A549 (cell line): Measurements from ENCODE around the gene KCNAB1. TPM values are rescaled to one million over a fixed set of nuclear protein-coding genes. Genes with fewer than 3 reads are reported as not detected.

Source experiments
- ATAC-seq, 2 experiments: fragments of 200-7000 bp in 1 of 2; fragments of >200 bp in 1 of 2; cut with Nextera tagmentation in 1 of 2; cut with Tn5 transposase in 1 of 2; 3 replicates each; pipeline versions ENCODE4 v1.8.0 to v1.9.1; 2018 to 2020; ENCODE audit warnings: mild to moderate bottlenecking in 1 of 2, moderate library complexity in 1 of 2
- CTCF ChIA-PET: fragments of 300-600 bp; sonication (Branson Sonifier 250); formaldehyde crosslinking; extraction: SDS; loops from one replicate; lab custom pipeline; 2021; ENCODE audit warnings: antibody characterized with exemption, inconsistent platforms; lab: Yijun Ruan, JAX
- POLR2A ChIA-PET: fragments of 350-600 bp; formaldehyde crosslinking; extraction: SDS; loops from one replicate; lab custom pipeline; 2021; ENCODE audit warnings: antibody characterized with exemption, inconsistent platforms; lab: Yijun Ruan, JAX
- DNase-seq, 2 experiments: peaks; one replicate each; pipeline versions ENCODE4 v3.0.0 to v3.0.0-alpha.2; 2011 to 2016; ENCODE audit warnings: low read depth in 1 of 2, low spot score in 1 of 2
- FAIRE-seq: peaks from 2 replicates; lab custom pipeline; 2011; peaks lifted over from hg19 to GRCh38; lab: Jason Lieb, UNC
- H3K27ac ChIP-seq, 2 experiments: fragments of >200 bp; sonication (Bioruptor Twin); formaldehyde crosslinking; 3 replicates each; pipeline ENCODE4 v1.5.1; 2016 to 2017
- H3K4me1 ChIP-seq: fragments of >200 bp; sonication (Bioruptor Twin); formaldehyde crosslinking; 3 replicates; pipeline ENCODE4 v1.6.1; 2016
- H3K4me2 ChIP-seq: fragments of >200 bp; sonication (Bioruptor Twin); formaldehyde crosslinking; 3 replicates; pipeline ENCODE4 v1.6.1; 2016
- H3K4me3 ChIP-seq: fragments of >200 bp; sonication (Bioruptor Twin); formaldehyde crosslinking; 3 replicates; pipeline ENCODE4 v1.5.1; 2016
- H3K9me3 ChIP-seq: fragments of >200 bp; sonication (Bioruptor Twin); formaldehyde crosslinking; 3 replicates; pipeline ENCODE4 v1.6.1; 2016
- CBX8 ChIP-seq: fragments of 200-600 bp; sonication (generic); IDR thresholded peaks from 2 replicates; pipeline ENCODE4 v1.6.1; 2016
- CHD2 ChIP-seq: fragments of 150-350 bp; IDR thresholded peaks from 2 replicates; pipeline ENCODE4 v1.6.1; 2014; ENCODE audit warnings: low read length; ENCODE audit not compliant: partially characterized antibody
- CHD4 ChIP-seq: fragments of 200-600 bp; sonication (generic); IDR thresholded peaks from 2 replicates; pipeline ENCODE4 v1.6.1; 2016; ENCODE audit warnings: antibody characterized with exemption, mild to moderate bottlenecking, borderline replicate concordance
- EHMT2 ChIP-seq: fragments of 200-600 bp; sonication (generic); IDR thresholded peaks from 2 replicates; pipeline ENCODE4 v1.6.1; 2016; ENCODE audit warnings: antibody characterized with exemption, low read depth, mild to moderate bottlenecking, moderate library complexity
- EP300 ChIP-seq, 2 experiments: fragments of >200 bp; sonication (Bioruptor Twin); formaldehyde crosslinking; IDR thresholded peaks; 2 replicates in 1 of 2; 3 replicates in 1 of 2; pipeline ENCODE4 v1.6.1; 2016 to 2017
- HEYL ChIP-seq: fragments of 250-450 bp; sonication (Bioruptor Pico); IDR thresholded peaks from 2 replicates; pipeline ENCODE4 v1.8.0; 2021; ENCODE audit warnings: mild to moderate bottlenecking, moderate library complexity
- HOXB13 ChIP-seq: fragments of 250-450 bp; sonication (Bioruptor Pico); IDR thresholded peaks from 2 replicates; pipeline ENCODE4 v1.5.0; 2020; ENCODE audit warnings: low read depth, mild to moderate bottlenecking, moderate library complexity
- MYC ChIP-seq: IDR thresholded peaks from 2 replicates; pipeline ENCODE4 v1.6.1; 2012; ENCODE audit warnings: mild to moderate bottlenecking, inconsistent platforms, low read length, improper control_type of control experiment, borderline replicate concordance
- PHF8 ChIP-seq: fragments of 200-600 bp; sonication (generic); IDR thresholded peaks from 2 replicates; pipeline ENCODE4 v1.6.1; 2016; ENCODE audit warnings: low read depth, mild to moderate bottlenecking, antibody characterized with exemption, moderate library complexity, borderline replicate concordance
- RNF2 ChIP-seq: fragments of 200-600 bp; sonication (generic); IDR thresholded peaks from 2 replicates; pipeline ENCODE4 v1.6.1; 2016; ENCODE audit warnings: low read depth, mild to moderate bottlenecking, antibody characterized with exemption, moderate library complexity, borderline replicate concordance
- TP53 ChIP-seq: fragments of 250-450 bp; sonication (Bioruptor Pico); IDR thresholded peaks from 2 replicates; pipeline ENCODE4 v1.5.0; 2021; ENCODE audit warnings: mild to moderate bottlenecking, moderate library complexity
- ZFP36 ChIP-seq: fragments of 450-650 bp; IDR thresholded peaks from 2 replicates; pipeline ENCODE4 v1.6.1; 2014; ENCODE audit warnings: borderline replicate concordance; ENCODE audit not compliant: partially characterized antibody
- WGBS: methylation state at CpG from one replicate; pipeline ENCODE4 v1.1.6; 2017; ENCODE audit errors: missing lambda C conversion rate; 5-methylcytosine and 5-hydroxymethylcytosine counted together
- polyA plus RNA-seq, 4 experiments: library from polyadenylated mRNA; depleted of rRNA in 3 of 4; stranded (reverse); fragments of >200 nt; fragmentation: RNase III in 1 of 4; extraction: RNeasy Plus Mini Kit Qiagen cat#74134 plus additional on column Dnase treatment in 1 of 4; gene quantifications; 2 replicates in 3 of 4; 3 replicates in 1 of 4; pipeline ENCODE4 v1.2.3, GENCODE V29; 2011 to 2017
- TF ChIP-seq, protein P1 (sequence below): fragments of 150-350 bp; IDR thresholded peaks from 2 replicates; pipeline ENCODE4 v1.6.1; 2014; ENCODE audit warnings: low read depth, mild to moderate bottlenecking, low read length
- TF ChIP-seq, protein P2 (sequence below): fragments of >200 bp; sonication (Bioruptor Twin); formaldehyde crosslinking; IDR thresholded peaks from 2 replicates; pipeline ENCODE4 v1.6.1; 2016
- TF ChIP-seq, protein P3 (sequence below): IDR thresholded peaks from 2 replicates; pipeline ENCODE4 v1.6.1; 2012
- TF ChIP-seq, protein P4 (sequence below): IDR thresholded peaks from 2 replicates; pipeline ENCODE4 v1.6.1; 2012; ENCODE audit warnings: low read depth, borderline replicate concordance
- TF ChIP-seq, protein P5 (sequence below): fragments of 450-650 bp; IDR thresholded peaks from 2 replicates; pipeline ENCODE4 v1.6.1; 2014; ENCODE audit warnings: antibody characterized with exemption
- TF ChIP-seq, protein P6 (sequence below): fragments of 250-450 bp; sonication (Bioruptor Pico); IDR thresholded peaks from 2 replicates; pipeline ENCODE4 v1.5.0; 2020; ENCODE audit warnings: low read depth, mild to moderate bottlenecking, moderate library complexity
- TF ChIP-seq, protein P7 (sequence below): fragments of >200 bp; sonication (Bioruptor Twin); formaldehyde crosslinking; IDR thresholded peaks from 3 replicates; pipeline ENCODE4 v1.5.1; 2016
- TF ChIP-seq, protein P8 (sequence below): fragments of 250-450 bp; sonication (Bioruptor Pico); IDR thresholded peaks from 2 replicates; pipeline ENCODE4 v1.5.0; 2021; ENCODE audit warnings: mild to moderate bottlenecking, moderate library complexity, borderline replicate concordance

KCNAB1 gene
- polyA plus RNA-seq, 2 of the 4 experiments (the other 2 are of a cell fraction) = not detected

DNA sequence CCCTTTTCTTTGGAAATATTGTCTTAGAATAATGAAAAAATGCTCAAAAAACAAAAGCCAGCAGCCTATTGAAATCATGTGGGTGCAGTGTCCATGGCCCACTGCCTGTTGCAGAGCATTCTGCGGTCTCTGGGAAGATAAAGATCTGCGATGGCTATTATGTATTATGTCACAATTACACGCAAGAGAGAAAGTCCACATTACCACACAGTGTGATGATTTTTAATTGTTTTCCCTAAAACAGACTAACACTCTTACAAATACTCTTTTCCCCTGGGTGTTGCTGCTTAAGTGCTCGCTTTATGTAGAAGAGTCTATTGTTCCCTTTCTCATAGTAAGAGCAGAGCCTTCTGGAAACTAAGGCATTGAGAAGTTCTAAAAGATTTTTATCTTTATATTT, 402.3 kb downstream of the KCNAB1 start:
- no peak for ATAC-seq
- no peak overlapping the region for H3K4me3 ChIP-seq
- CTCF ChIA-PET = interaction anchor here (0.6 to 0.9 kb wide), 3 partner anchors 11 to 596 kb away, joined by 3 to 5 read pairs (median 4); no protein-coding TSS in a partner anchor

DNA sequence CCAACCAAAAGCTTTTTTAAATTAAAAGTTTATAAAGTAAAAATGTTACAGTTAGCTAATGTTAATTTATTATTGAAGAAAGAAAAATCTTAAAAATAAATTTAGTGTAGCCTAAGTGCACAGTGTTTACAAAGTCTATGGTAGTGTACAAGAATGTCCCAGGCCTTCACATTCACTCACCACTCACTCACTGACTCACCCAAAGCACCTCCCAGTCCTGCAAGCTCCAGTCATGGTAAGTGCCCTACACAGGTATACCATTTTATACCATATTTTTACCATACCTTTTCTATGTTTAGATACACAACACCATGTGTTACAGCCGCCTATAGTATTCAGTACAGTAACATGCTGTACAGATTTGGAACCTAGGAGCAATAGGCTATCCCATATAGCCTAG, 405.4 kb downstream of the KCNAB1 start:
- CTCF ChIA-PET = interaction anchor here (1.0 to 2.6 kb wide), 6 partner anchors 9 to 611 kb away, joined by 3 to 8 read pairs (median 4); no protein-coding TSS in a partner anchor
- DNase-seq = no peak
- H3K27ac ChIP-seq = no peak overlapping the region
- ATAC-seq = no peak
- H3K4me3 ChIP-seq = no peak overlapping the region
- no peaks in the 10 kb centered on the region for H3K4me1 ChIP-seq
- FAIRE-seq = no peak
- no peak for TF ChIP-seq CBX8
- TF ChIP-seq, protein P1, sequence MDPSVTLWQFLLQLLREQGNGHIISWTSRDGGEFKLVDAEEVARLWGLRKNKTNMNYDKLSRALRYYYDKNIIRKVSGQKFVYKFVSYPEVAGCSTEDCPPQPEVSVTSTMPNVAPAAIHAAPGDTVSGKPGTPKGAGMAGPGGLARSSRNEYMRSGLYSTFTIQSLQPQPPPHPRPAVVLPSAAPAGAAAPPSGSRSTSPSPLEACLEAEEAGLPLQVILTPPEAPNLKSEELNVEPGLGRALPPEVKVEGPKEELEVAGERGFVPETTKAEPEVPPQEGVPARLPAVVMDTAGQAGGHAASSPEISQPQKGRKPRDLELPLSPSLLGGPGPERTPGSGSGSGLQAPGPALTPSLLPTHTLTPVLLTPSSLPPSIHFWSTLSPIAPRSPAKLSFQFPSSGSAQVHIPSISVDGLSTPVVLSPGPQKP = no peak
- no peak for TF ChIP-seq ZFP36
- TF ChIP-seq EHMT2 = no peak
- TF ChIP-seq, protein P2, sequence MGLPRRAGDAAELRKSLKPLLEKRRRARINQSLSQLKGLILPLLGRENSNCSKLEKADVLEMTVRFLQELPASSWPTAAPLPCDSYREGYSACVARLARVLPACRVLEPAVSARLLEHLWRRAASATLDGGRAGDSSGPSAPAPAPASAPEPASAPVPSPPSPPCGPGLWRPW = no peak
- no peak for TF ChIP-seq PHF8
- TF ChIP-seq, protein P3, sequence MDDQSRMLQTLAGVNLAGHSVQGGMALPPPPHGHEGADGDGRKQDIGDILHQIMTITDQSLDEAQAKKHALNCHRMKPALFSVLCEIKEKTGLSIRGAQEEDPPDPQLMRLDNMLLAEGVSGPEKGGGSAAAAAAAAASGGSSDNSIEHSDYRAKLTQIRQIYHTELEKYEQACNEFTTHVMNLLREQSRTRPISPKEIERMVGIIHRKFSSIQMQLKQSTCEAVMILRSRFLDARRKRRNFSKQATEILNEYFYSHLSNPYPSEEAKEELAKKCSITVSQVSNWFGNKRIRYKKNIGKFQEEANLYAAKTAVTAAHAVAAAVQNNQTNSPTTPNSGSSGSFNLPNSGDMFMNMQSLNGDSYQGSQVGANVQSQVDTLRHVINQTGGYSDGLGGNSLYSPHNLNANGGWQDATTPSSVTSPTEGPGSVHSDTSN = no peak
- TF ChIP-seq, protein P4, sequence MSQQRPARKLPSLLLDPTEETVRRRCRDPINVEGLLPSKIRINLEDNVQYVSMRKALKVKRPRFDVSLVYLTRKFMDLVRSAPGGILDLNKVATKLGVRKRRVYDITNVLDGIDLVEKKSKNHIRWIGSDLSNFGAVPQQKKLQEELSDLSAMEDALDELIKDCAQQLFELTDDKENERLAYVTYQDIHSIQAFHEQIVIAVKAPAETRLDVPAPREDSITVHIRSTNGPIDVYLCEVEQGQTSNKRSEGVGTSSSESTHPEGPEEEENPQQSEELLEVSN = no peak
- TF ChIP-seq CHD4 = no peak
- no peak for TF ChIP-seq MYC
- no peak for TF ChIP-seq CHD2
- TF ChIP-seq HEYL (CRISPR knock-in tag) = no peak
- TF ChIP-seq, protein P5, sequence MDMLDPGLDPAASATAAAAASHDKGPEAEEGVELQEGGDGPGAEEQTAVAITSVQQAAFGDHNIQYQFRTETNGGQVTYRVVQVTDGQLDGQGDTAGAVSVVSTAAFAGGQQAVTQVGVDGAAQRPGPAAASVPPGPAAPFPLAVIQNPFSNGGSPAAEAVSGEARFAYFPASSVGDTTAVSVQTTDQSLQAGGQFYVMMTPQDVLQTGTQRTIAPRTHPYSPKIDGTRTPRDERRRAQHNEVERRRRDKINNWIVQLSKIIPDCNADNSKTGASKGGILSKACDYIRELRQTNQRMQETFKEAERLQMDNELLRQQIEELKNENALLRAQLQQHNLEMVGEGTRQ = no peak
- TF ChIP-seq RNF2 = no peak
- TF ChIP-seq, all 56 proteins: peak for 0
- H3K9me3 ChIP-seq = no peaks in the 10 kb centered on the region
- no peak overlapping the region for H3K4me2 ChIP-seq
- POLR2A ChIA-PET = interaction anchor here (1.0 kb wide), 1 partner anchor 29 kb away, joined by 3 read pairs; the partner anchor contains the start of gene SSR3
- 86% methylated on average over 1 of the region's 1 CpG for WGBS

More for the DNA sequence above, 402.3 kb downstream of the KCNAB1 start:
- FAIRE-seq (no peak), DNase-seq (no peak)
- Histone ChIP-seq H3K4me2 (no peak overlapping the region), H3K4me1 (no peaks in the 10 kb centered on the region), H3K9me3 (no peaks in the 10 kb centered on the region), H3K27ac (no peak overlapping the region)
- 89% methylated on average over 4 of the region's 4 CpGs for WGBS
- POLR2A ChIA-PET = interaction anchor here (0.6 kb wide), 1 partner anchor 31 kb away, joined by 3 read pairs; no protein-coding TSS in a partner anchor
- TF ChIP-seq CBX8 = no peak
- no peak for TF ChIP-seq HEYL (CRISPR knock-in tag)
- TF ChIP-seq, protein P1 = no peak
- no peak for TF ChIP-seq CHD4
- no peak for TF ChIP-seq TP53 (CRISPR knock-in tag)
- TF ChIP-seq EHMT2 = no peak
- no peak for TF ChIP-seq EP300 (IDR thresholded peaks at IDR 0.05)
- TF ChIP-seq HOXB13 (CRISPR knock-in tag) = no peak
- TF ChIP-seq, protein P6, sequence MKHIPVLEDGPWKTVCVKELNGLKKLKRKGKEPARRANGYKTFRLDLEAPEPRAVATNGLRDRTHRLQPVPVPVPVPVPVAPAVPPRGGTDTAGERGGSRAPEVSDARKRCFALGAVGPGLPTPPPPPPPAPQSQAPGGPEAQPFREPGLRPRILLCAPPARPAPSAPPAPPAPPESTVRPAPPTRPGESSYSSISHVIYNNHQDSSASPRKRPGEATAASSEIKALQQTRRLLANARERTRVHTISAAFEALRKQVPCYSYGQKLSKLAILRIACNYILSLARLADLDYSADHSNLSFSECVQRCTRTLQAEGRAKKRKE = no peak
- TF ChIP-seq, protein P7, sequence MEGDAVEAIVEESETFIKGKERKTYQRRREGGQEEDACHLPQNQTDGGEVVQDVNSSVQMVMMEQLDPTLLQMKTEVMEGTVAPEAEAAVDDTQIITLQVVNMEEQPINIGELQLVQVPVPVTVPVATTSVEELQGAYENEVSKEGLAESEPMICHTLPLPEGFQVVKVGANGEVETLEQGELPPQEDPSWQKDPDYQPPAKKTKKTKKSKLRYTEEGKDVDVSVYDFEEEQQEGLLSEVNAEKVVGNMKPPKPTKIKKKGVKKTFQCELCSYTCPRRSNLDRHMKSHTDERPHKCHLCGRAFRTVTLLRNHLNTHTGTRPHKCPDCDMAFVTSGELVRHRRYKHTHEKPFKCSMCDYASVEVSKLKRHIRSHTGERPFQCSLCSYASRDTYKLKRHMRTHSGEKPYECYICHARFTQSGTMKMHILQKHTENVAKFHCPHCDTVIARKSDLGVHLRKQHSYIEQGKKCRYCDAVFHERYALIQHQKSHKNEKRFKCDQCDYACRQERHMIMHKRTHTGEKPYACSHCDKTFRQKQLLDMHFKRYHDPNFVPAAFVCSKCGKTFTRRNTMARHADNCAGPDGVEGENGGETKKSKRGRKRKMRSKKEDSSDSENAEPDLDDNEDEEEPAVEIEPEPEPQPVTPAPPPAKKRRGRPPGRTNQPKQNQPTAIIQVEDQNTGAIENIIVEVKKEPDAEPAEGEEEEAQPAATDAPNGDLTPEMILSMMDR = no peak
- TF ChIP-seq PHF8 = no peak
- TF ChIP-seq RNF2 = no peak
- TF ChIP-seq, protein P8, sequence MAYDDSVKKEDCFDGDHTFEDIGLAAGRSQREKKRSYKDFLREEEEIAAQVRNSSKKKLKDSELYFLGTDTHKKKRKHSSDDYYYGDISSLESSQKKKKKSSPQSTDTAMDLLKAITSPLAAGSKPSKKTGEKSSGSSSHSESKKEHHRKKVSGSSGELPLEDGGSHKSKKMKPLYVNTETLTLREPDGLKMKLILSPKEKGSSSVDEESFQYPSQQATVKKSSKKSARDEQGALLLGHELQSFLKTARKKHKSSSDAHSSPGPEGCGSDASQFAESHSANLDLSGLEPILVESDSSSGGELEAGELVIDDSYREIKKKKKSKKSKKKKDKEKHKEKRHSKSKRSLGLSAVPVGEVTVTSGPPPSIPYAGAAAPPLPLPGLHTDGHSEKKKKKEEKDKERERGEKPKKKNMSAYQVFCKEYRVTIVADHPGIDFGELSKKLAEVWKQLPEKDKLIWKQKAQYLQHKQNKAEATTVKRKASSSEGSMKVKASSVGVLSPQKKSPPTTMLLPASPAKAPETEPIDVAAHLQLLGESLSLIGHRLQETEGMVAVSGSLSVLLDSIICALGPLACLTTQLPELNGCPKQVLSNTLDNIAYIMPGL (CRISPR knock-in tag) = no peak
- no peak for TF ChIP-seq CHD2
- TF ChIP-seq, all 56 proteins: peak for 0
